ENCODE data around the gene P3H2.

Gene P3H2

DNA sequence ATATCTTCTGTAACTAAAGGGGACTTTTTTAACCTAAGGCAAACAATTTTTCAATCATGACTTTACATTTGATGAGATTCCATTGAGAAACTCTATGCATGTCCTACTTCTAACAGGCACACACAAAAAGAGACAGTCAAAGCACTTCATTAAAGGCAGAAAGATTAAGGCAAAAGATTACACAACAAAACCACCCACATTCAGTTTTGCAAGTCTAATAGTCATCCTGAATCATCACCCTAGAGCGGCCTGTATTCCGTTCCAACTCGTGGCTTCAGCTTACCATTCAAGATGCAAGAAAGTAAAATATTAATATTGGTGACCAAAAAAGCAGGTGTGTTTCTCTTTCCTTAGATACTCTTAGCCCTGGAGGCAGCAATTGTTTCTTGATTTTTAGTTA is 205.9 kb downstream of the P3H2 start:
- TF ChIP-seq POLR2A (IDR thresholded peaks at IDR 0.05; ENCODE audit: low read depth, low read length), result no peak
- peak; percentile 15 for DNase-seq (ENCODE audit: insufficient read length, low spot score)
- peak; percentile 100 for FAIRE-seq

DNA sequence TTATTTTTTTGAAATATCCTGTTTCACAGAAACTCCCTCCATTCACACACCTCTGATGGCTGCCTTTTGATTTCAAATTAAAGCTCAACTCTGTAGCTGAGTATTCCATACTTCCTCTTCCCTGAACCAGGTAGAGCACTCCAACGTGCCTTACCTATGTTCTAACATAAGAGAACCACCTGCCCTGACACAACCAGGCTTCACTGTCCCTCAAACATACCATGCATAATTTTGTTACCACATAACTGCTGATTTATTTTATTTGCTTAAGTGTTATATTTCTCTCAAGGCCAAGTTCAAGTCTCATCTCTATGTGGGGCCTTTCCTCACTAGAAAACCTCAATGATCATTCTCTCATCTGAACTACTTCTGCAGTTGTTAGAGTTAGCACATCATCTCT is 209.7 kb downstream of the P3H2 start:
- TF ChIP-seq POLR2A (IDR thresholded peaks at IDR 0.05; ENCODE audit: low read depth, low read length), result no peak
- FAIRE-seq (peak; percentile 84), DNase-seq (ENCODE audit: insufficient read length, low spot score) (no peak)

DNA sequence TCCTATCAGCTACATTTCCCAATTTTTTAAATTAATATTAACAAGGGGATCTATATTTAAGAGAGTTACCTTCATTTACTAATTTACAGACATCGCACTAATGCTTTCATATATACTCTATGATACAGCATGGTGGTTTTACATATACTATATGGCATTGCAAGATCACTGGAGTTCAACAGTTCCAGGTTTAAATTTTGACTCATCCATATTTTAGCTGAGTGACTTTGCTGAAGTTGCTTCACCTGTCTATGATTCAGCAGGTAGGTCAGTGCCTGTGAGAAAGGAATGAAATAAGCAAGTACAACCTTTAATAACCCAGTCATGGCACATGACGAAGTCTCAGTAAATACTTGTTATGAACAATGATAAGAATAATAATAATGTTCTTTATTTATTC is 211.1 kb downstream of the P3H2 start:
- no peak for TF ChIP-seq POLR2A (IDR thresholded peaks at IDR 0.05; ENCODE audit: low read depth, low read length)
- no peak for DNase-seq (ENCODE audit: insufficient read length, low spot score)
- peak; percentile 75 for FAIRE-seq

DNA sequence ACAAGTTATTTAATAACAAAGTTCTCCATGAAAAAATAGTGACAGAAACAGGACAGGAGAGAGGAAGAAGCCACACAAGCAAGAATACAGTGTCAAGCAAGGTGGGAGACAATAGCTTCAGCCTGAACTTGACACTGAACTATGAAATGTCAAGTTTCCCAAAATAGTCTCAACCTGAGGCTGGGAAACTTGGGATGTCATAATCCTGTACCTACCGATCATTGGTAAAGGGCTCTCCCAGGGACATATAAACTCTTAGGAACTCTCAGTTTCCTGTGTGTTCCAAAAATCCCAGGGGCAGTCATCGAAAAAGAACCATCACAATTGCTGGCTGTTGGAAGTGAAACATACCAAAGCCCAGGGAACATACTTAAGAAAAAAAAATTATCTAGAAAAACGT is 211.6 kb downstream of the P3H2 start:
- FAIRE-seq (no peak), DNase-seq (ENCODE audit: insufficient read length, low spot score) (no peak)
- TF ChIP-seq POLR2A (IDR thresholded peaks at IDR 0.05; ENCODE audit: low read depth, low read length), result no peak

DNA sequence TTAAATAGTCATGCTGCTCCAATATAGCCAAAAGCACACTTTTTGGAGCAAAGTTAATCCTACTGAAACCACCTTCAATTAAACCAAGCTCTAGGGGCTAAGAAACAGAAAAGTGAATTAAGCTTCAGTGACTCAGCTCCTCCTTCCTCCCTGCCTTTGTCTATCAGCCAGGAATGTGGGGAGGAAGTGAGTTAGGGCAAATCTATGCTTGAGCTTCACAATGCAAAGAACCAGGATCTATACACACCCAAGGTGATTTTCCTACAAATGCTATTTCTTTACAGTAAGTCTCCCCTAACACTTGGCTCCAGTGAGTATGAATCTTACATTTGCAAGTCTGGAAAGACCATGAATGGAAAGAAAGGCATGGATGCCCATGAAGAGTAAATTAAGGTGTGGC is 212.1 kb downstream of the P3H2 start:
- DNase-seq (ENCODE audit: insufficient read length, low spot score) (peak; percentile 15), FAIRE-seq (peak; percentile 100)
- TF ChIP-seq POLR2A (IDR thresholded peaks at IDR 0.05; ENCODE audit: low read depth, low read length), result no peak

DNA sequence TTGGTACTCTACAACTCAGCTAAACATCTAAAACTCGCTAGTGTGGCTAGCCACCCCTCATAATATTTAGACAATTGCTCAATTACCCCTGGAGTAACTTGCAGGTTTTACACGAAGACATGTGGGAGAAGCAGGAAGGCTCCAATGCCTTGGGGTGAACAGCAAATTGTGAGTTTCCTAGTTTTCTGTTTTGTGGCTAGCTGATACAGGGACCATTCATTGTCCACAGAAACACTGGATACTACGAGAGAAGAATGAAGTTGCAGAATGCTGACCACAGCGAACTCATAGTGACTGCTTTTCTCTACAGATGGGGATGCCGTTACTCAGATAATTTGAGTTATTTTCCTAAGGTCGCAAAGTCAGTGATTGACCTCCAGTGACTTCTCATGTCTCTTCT is 212.9 kb downstream of the P3H2 start:
- FAIRE-seq, result no peak
- no peak for TF ChIP-seq POLR2A (IDR thresholded peaks at IDR 0.05; ENCODE audit: low read depth, low read length)

More for the DNA sequence above, 212.9 kb downstream of the P3H2 start:
- no peak for DNase-seq (ENCODE audit: insufficient read length, low spot score)
